Ascending aorta (tissue), 2 donors: ENCODE data around the gene CIROP. TPM values are rescaled to one million over a fixed set of nuclear protein-coding genes. Genes with fewer than 3 reads are reported as not detected.

ENCODE experiments used
- DNase-seq, 2 donors: peaks; one replicate each; pipeline ENCODE4 v3.0.0-alpha.2; 2019; ENCODE audit warnings: low spot score in 2 of 2
- H3K27ac ChIP-seq, 2 donors: fragments of 200-600 bp; sonication (generic); one replicate each; pipeline ENCODE4 v1.5.1; 2016 to 2017; ENCODE audit warnings: mild to moderate bottlenecking in 1 of 2
- H3K27me3 ChIP-seq: fragments of 200-600 bp; sonication (generic); one replicate; pipeline ENCODE4 v1.5.1; 2017
- H3K36me3 ChIP-seq, 2 donors: fragments of 200-600 bp; sonication (generic); one replicate each; pipeline ENCODE4 v1.5.1; 2016
- H3K4me1 ChIP-seq, 2 donors: fragments of 200-600 bp; sonication (generic); one replicate each; pipeline ENCODE4 v1.5.1; 2016 to 2017; ENCODE audit warnings: mild to moderate bottlenecking in 1 of 2
- H3K4me3 ChIP-seq, 2 donors: fragments of 200-600 bp; sonication (generic); one replicate each; pipeline ENCODE4 v1.5.1; 2016 to 2017; ENCODE audit warnings: mild to moderate bottlenecking in 1 of 2
- H3K9me3 ChIP-seq, 2 donors: fragments of 200-600 bp; sonication (generic); one replicate each; pipeline ENCODE4 v1.5.1; 2016
- CTCF ChIP-seq, 3 experiments: fragments of 200-600 bp in 2 of 3; fragments of 450-650 bp in 1 of 3; sonication (generic) in 2 of 3; IDR thresholded peaks; one replicate each; pipeline ENCODE4 v1.5.1; 2016 to 2019; ENCODE audit warnings: antibody characterized with exemption in 3 of 3, mild to moderate bottlenecking in 1 of 3, moderate library complexity in 1 of 3
- intact Hi-C: fragments of 100-400 bp; cut with DNase I; formaldehyde crosslinking; loops from one replicate; pipeline ENCODE4 v1.15.1; 2023
- total RNA-seq: library from RNA; depleted of rRNA; stranded (reverse); fragments of >200 nt; gene quantifications from one replicate; pipeline ENCODE4 v1.1.0, GENCODE V29; 2016

CIROP gene
- total RNA-seq, 1 donor from 2014 or later: not detected

- DNase-seq: no peak
- H3K4me3 ChIP-seq: no peak overlapping the region
- no peaks in the 10 kb centered on the region for H3K9me3 ChIP-seq
- peaks cover 8 to 22% of the 10 kb centered on the region in 2 donors for H3K36me3 ChIP-seq
- no peaks in the 10 kb centered on the region for H3K27me3 ChIP-seq
- H3K4me1 ChIP-seq: peaks cover 3 to 53% of the 10 kb centered on the region in 2 donors
- peak overlapping the region in 1 of 2 donors; percentile 25 for H3K27ac ChIP-seq
- no peak for TF ChIP-seq CTCF (IDR thresholded peaks at IDR 0.05)
- intact Hi-C loops: no loop called here
Observed at GRCh38 chr14:23147676-23148075, 42.9 kb upstream of the CIROP start.

GRCh38 chr14:23146980-23147379 lies 42.2 kb upstream of the CIROP start:
- Histone ChIP-seq H3K27me3 (no peaks in the 10 kb centered on the region), H3K27ac (peak overlapping the region; percentile 51 to 70), H3K9me3 (no peaks in the 10 kb centered on the region), H3K4me1 (peaks cover 4 to 51% of the 10 kb centered on the region in 2 donors), H3K4me3 (no peak overlapping the region), H3K36me3 (peaks cover 9 to 26% of the 10 kb centered on the region in 2 donors)
- intact Hi-C loops: no loop called here
- DNase-seq: no peak
- no peak for TF ChIP-seq CTCF (IDR thresholded peaks at IDR 0.05)

- no peak overlapping the region for H3K4me3 ChIP-seq
- H3K27me3 ChIP-seq: no peaks in the 10 kb centered on the region
- peak overlapping the region; percentile 51 to 70 for H3K27ac ChIP-seq
- DNase-seq: no peak
- H3K9me3 ChIP-seq: no peaks in the 10 kb centered on the region
- H3K36me3 ChIP-seq: peaks cover 9 to 26% of the 10 kb centered on the region in 2 donors
- no peak for TF ChIP-seq CTCF (IDR thresholded peaks at IDR 0.05)
- intact Hi-C loops: no loop called here
- peaks cover 4 to 45% of the 10 kb centered on the region in 2 donors for H3K4me1 ChIP-seq
Observed at GRCh38 chr14:23146351-23146910, 41.6 kb upstream of the CIROP start.

- Histone ChIP-seq H3K27ac (peak overlapping the region; percentile 51 to 70), H3K9me3 (no peaks in the 10 kb centered on the region), H3K27me3 (no peaks in the 10 kb centered on the region), H3K4me3 (no peak overlapping the region), H3K4me1 (peaks cover 4 to 40% of the 10 kb centered on the region in 2 donors), H3K36me3 (peaks cover 5 to 28% of the 10 kb centered on the region in 2 donors)
- no peak for DNase-seq
- no peak for TF ChIP-seq CTCF (IDR thresholded peaks at IDR 0.05)
- intact Hi-C loops: no loop called here
Observed at GRCh38 chr14:23145794-23146350, 41.1 kb upstream of the CIROP start.

GRCh38 chr14:23143911-23144310 lies 39.1 kb upstream of the CIROP start:
- Histone ChIP-seq H3K9me3 (no peaks in the 10 kb centered on the region), H3K4me3 (no peak overlapping the region), H3K27ac (peak overlapping the region; percentile 42 to 64), H3K4me1 (peaks cover 4 to 40% of the 10 kb centered on the region in 2 donors), H3K36me3 (peaks cover 21 to 42% of the 10 kb centered on the region in 2 donors), H3K27me3 (no peaks in the 10 kb centered on the region)
- no peak for DNase-seq
- intact Hi-C loops: loop anchor here (2.0 to 5.0 kb wide), 2 partner anchors 19 to 38 kb away; partner anchors contain the start of gene SLC7A8
- no peak for TF ChIP-seq CTCF (IDR thresholded peaks at IDR 0.05)
